Measurements from ENCODE around the gene STEAP1.

GRCh38 chr7:90169891-90170290 is 15.6 kb downstream of the STEAP1 start:
- TF ChIP-seq CTCF (IDR thresholded peaks at IDR 0.05; ENCODE audit: poor library complexity) (no peak), EZH2phosphoT487 (IDR thresholded peaks at IDR 0.05; ENCODE audit: low read depth, severe bottlenecking, unreplicated experiment) (no peak), EZH2 (IDR thresholded peaks at IDR 0.05; ENCODE audit: borderline replicate concordance) (no peak)
